ENCODE measurements around the gene MRNIP. TPM values are rescaled to one million over a fixed set of nuclear protein-coding genes. Genes with fewer than 3 reads are reported as not detected.

The MRNIP gene
- total and polyA plus RNA-seq, 5 donors from 2014 or later: 10.2 to 46.4 (median 18.2) TPM

DNA sequence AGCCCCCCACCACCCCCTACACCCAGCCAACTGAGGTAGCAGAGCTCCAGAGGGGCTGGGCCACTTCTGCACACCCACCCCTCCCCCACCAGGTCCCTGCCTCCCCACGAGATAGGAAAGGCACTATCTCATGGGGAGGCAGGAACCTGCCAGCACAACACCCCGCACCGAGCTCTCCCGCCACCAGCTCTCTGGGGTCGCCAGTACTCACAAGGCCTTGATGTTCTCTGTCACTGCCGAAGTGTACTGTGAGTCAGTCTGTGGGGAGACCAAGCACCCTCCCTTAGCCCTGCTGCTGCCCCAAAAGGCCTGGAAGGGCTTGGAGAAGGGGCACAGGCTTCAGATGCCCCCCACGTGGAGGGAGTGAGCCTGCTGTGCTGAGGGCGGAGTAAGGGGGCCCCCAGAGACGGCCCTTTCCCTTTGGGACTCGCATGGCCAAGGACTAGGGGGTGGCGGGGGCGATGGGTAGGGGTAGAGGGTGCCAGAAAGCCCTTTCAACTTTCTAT is 57.9 kb downstream of the MRNIP start:
- Mint-ChIP-seq H3K4me1 (peaks cover 0 to 42% (median 24%) of the 10 kb centered on the region in 4 donors), H3K27me3 (no peaks in the 10 kb centered on the region), H3K36me3 (peaks cover 21% of the 10 kb centered on the region), H3K27ac (no peak overlapping the region), H3K4me3 (no peak overlapping the region), H3K9me3 (peaks cover 0 to 4% (median 0%) of the 10 kb centered on the region in 7 donors)
- no peak overlapping the region for H3K4me3 ChIP-seq (ENCODE audit: low read depth, low read length)
- H3K27me3 ChIP-seq (ENCODE audit: control insufficient read depth, insufficient read depth, low read length): no peaks in the 10 kb centered on the region
- H3K27ac ChIP-seq (ENCODE audit: insufficient read depth, low read length, poor library complexity, severe bottlenecking): no peak overlapping the region
- H3K36me3 ChIP-seq (ENCODE audit: control insufficient read depth, insufficient read depth, low read length): peaks cover 11% of the 10 kb centered on the region
- no peak for ATAC-seq (ENCODE audit: low read depth in 2 of 2)
- no peaks in the 10 kb centered on the region for H3K9me3 ChIP-seq (ENCODE audit: control insufficient read depth in 2 of 2, low read length in 2 of 2)
- H3K4me1 ChIP-seq (ENCODE audit: control insufficient read depth, insufficient read depth, low read length, poor library complexity, severe bottlenecking): peaks cover 36% of the 10 kb centered on the region
- no peak for DNase-seq

GRCh38 chr5:179800071-179800695 is 58.4 kb downstream of the MRNIP start:
- H3K27ac ChIP-seq (ENCODE audit: insufficient read depth, low read length, poor library complexity, severe bottlenecking): no peak overlapping the region
- DNase-seq (no peak), ATAC-seq (ENCODE audit: low read depth in 2 of 2) (no peak)
- no peaks in the 10 kb centered on the region for H3K27me3 Mint-ChIP-seq
- H3K36me3 ChIP-seq (ENCODE audit: control insufficient read depth, insufficient read depth, low read length): peaks cover 11% of the 10 kb centered on the region
- no peaks in the 10 kb centered on the region for H3K9me3 ChIP-seq (ENCODE audit: control insufficient read depth in 2 of 2, low read length in 2 of 2)
- peaks cover 34% of the 10 kb centered on the region for H3K4me1 ChIP-seq (ENCODE audit: control insufficient read depth, insufficient read depth, low read length, poor library complexity, severe bottlenecking)
- H3K4me3 Mint-ChIP-seq: peak overlapping the region in 2 of 4 donors; percentile 27 to 82
- peaks cover 0 to 4% (median 0%) of the 10 kb centered on the region in 7 donors for H3K9me3 Mint-ChIP-seq
- no peaks in the 10 kb centered on the region for H3K27me3 ChIP-seq (ENCODE audit: control insufficient read depth, insufficient read depth, low read length)
- peak overlapping the region in 1 of 3 donors; percentile 26 for H3K27ac Mint-ChIP-seq
- H3K4me1 Mint-ChIP-seq: peaks cover 0 to 40% (median 24%) of the 10 kb centered on the region in 4 donors
- H3K36me3 Mint-ChIP-seq: peaks cover 21% of the 10 kb centered on the region
- no peak overlapping the region for H3K4me3 ChIP-seq (ENCODE audit: low read depth, low read length)

- Histone ChIP-seq H3K4me3 (ENCODE audit: low read depth, low read length) (no peak overlapping the region), H3K4me1 (ENCODE audit: control insufficient read depth, insufficient read depth, low read length, poor library complexity, severe bottlenecking) (peaks cover 34% of the 10 kb centered on the region)
- no peaks in the 10 kb centered on the region for H3K27me3 Mint-ChIP-seq
Observed at GRCh38 chr5:179799644-179799973, 59.0 kb downstream of the MRNIP start.

GRCh38 chr5:179798771-179799643 is 59.6 kb downstream of the MRNIP start:
- no peak overlapping the region for H3K27ac Mint-ChIP-seq
- peaks cover 0 to 1% (median 0%) of the 10 kb centered on the region in 7 donors for H3K9me3 Mint-ChIP-seq
- DNase-seq (no peak), ATAC-seq (ENCODE audit: low read depth in 2 of 2) (no peak)
- no peak overlapping the region for H3K27ac ChIP-seq (ENCODE audit: insufficient read depth, low read length, poor library complexity, severe bottlenecking)
- H3K9me3 ChIP-seq (ENCODE audit: control insufficient read depth in 2 of 2, low read length in 2 of 2): no peaks in the 10 kb centered on the region
- H3K36me3 Mint-ChIP-seq: peaks cover 21% of the 10 kb centered on the region
- peaks cover 11% of the 10 kb centered on the region for H3K36me3 ChIP-seq (ENCODE audit: control insufficient read depth, insufficient read depth, low read length)
- H3K4me3 ChIP-seq (ENCODE audit: low read depth, low read length): no peak overlapping the region
- peak overlapping the region in 1 of 4 donors; percentile 82 for H3K4me3 Mint-ChIP-seq
- H3K27me3 Mint-ChIP-seq: no peaks in the 10 kb centered on the region
- peaks cover 0 to 40% (median 13%) of the 10 kb centered on the region in 4 donors for H3K4me1 Mint-ChIP-seq
- H3K27me3 ChIP-seq (ENCODE audit: control insufficient read depth, insufficient read depth, low read length): no peaks in the 10 kb centered on the region
- H3K4me1 ChIP-seq (ENCODE audit: control insufficient read depth, insufficient read depth, low read length, poor library complexity, severe bottlenecking): peaks cover 34% of the 10 kb centered on the region

More at GRCh38 chr5:179799644-179799973, 59.0 kb downstream of the MRNIP start:
- Mint-ChIP-seq H3K27ac (peak overlapping the region in 2 of 3 donors; percentile 26 to 69), H3K9me3 (peaks cover 0 to 3% (median 0%) of the 10 kb centered on the region in 7 donors), H3K4me1 (peaks cover 0 to 40% (median 18%) of the 10 kb centered on the region in 4 donors), H3K36me3 (peaks cover 21% of the 10 kb centered on the region), H3K4me3 (peak overlapping the region in 1 of 4 donors; percentile 82)
- Histone ChIP-seq H3K27me3 (ENCODE audit: control insufficient read depth, insufficient read depth, low read length) (no peaks in the 10 kb centered on the region), H3K9me3 (ENCODE audit: control insufficient read depth in 2 of 2, low read length in 2 of 2) (no peaks in the 10 kb centered on the region), H3K36me3 (ENCODE audit: control insufficient read depth, insufficient read depth, low read length) (peaks cover 11% of the 10 kb centered on the region), H3K27ac (ENCODE audit: insufficient read depth, low read length, poor library complexity, severe bottlenecking) (no peak overlapping the region)
- ATAC-seq (ENCODE audit: low read depth in 2 of 2) (no peak), DNase-seq (no peak)

DNA sequence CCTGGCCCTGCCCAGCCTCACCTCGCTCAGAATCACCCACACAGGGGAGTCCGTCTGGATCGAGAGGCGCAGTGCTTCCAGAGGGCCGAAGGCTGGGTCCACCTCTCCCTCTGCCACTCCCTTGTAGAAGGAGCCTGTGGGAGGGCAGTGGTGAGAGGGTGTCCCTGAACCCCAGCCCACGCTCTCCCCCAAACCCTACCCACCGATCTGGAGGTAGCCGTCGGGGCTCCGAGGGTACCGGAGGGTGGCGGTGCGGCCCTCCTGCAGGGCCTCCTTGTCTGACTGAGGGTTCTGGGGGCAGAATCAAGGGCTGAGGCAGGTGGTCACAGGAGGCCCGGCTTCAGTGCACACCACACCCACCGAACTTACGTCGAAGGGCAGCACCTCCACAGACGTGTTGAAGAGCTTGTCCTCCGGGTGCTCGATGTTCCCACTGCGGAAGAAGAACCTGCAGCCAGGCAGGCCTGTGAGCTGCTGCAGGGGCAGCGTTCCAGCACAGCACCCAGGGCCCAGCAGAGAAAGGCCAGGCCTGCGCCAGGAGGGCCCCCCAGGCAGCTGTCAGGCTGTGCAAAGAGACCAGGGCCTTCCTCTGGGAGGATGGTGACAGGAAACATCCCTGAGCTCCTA is 60.4 kb downstream of the MRNIP start:
- Mint-ChIP-seq H3K4me1 (peaks cover 0 to 41% (median 17%) of the 10 kb centered on the region in 4 donors), H3K27ac (no peak overlapping the region), H3K36me3 (peaks cover 21% of the 10 kb centered on the region), H3K27me3 (no peaks in the 10 kb centered on the region), H3K4me3 (no peak overlapping the region), H3K9me3 (peaks cover 0 to 1% (median 0%) of the 10 kb centered on the region in 7 donors)
- peaks cover 11% of the 10 kb centered on the region for H3K36me3 ChIP-seq (ENCODE audit: control insufficient read depth, insufficient read depth, low read length)
- no peak overlapping the region for H3K4me3 ChIP-seq (ENCODE audit: low read depth, low read length)
- H3K27me3 ChIP-seq (ENCODE audit: control insufficient read depth, insufficient read depth, low read length): no peaks in the 10 kb centered on the region
- DNase-seq (no peak), ATAC-seq (ENCODE audit: low read depth in 2 of 2) (no peak)
- H3K9me3 ChIP-seq (ENCODE audit: control insufficient read depth in 2 of 2, low read length in 2 of 2): no peaks in the 10 kb centered on the region
- H3K27ac ChIP-seq (ENCODE audit: insufficient read depth, low read length, poor library complexity, severe bottlenecking): no peak overlapping the region
- H3K4me1 ChIP-seq (ENCODE audit: control insufficient read depth, insufficient read depth, low read length, poor library complexity, severe bottlenecking): peaks cover 34% of the 10 kb centered on the region

DNA sequence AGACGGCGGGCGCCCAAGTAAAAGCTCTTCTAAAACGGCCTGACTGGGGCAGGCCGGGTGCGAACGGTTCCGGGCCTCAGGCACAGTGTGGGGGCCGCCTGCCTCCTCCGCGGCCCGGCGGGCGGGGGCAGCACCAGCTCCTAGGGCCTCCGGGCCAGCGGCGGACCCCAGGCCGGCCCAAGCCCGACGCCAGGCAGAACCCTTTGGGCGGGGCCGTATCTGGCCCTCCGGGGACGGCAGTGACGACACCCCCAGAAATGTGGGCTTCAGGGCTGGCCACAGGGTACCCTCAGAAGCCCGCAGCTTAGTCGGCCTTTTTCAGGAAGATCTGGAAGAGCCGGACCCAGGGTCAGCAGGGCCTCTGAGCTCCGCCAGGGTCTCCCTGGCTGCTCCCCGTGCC is 60.9 kb downstream of the MRNIP start:
- H3K27me3 ChIP-seq (ENCODE audit: control insufficient read depth, insufficient read depth, low read length): no peaks in the 10 kb centered on the region
- ATAC-seq (ENCODE audit: low read depth in 2 of 2) (no peak), DNase-seq (no peak)
- peak overlapping the region in 3 of 4 donors; percentile 21 to 78 (median 69) for H3K4me3 Mint-ChIP-seq
- peaks cover 21% of the 10 kb centered on the region for H3K36me3 Mint-ChIP-seq
- H3K9me3 Mint-ChIP-seq: peaks cover 0 to 1% (median 0%) of the 10 kb centered on the region in 7 donors
- peaks cover 11% of the 10 kb centered on the region for H3K36me3 ChIP-seq (ENCODE audit: control insufficient read depth, insufficient read depth, low read length)
- no peaks in the 10 kb centered on the region for H3K9me3 ChIP-seq (ENCODE audit: control insufficient read depth in 2 of 2, low read length in 2 of 2)
- H3K4me3 ChIP-seq (ENCODE audit: low read depth, low read length): no peak overlapping the region
- H3K4me1 ChIP-seq (ENCODE audit: control insufficient read depth, insufficient read depth, low read length, poor library complexity, severe bottlenecking): peaks cover 30% of the 10 kb centered on the region
- H3K27ac Mint-ChIP-seq: no peak overlapping the region
- H3K27ac ChIP-seq (ENCODE audit: insufficient read depth, low read length, poor library complexity, severe bottlenecking): no peak overlapping the region
- peaks cover 0 to 42% (median 18%) of the 10 kb centered on the region in 4 donors for H3K4me1 Mint-ChIP-seq
- no peaks in the 10 kb centered on the region for H3K27me3 Mint-ChIP-seq

- H3K9me3 ChIP-seq (ENCODE audit: control insufficient read depth in 2 of 2, low read length in 2 of 2): no peaks in the 10 kb centered on the region
- DNase-seq (no peak), ATAC-seq (ENCODE audit: low read depth in 2 of 2) (no peak)
- peaks cover 0 to 1% (median 0%) of the 10 kb centered on the region in 7 donors for H3K9me3 Mint-ChIP-seq
- no peaks in the 10 kb centered on the region for H3K27me3 Mint-ChIP-seq
- peaks cover 30% of the 10 kb centered on the region for H3K4me1 ChIP-seq (ENCODE audit: control insufficient read depth, insufficient read depth, low read length, poor library complexity, severe bottlenecking)
- H3K4me1 Mint-ChIP-seq: peaks cover 0 to 42% (median 18%) of the 10 kb centered on the region in 4 donors
- H3K4me3 ChIP-seq (ENCODE audit: low read depth, low read length): no peak overlapping the region
- H3K27ac ChIP-seq (ENCODE audit: insufficient read depth, low read length, poor library complexity, severe bottlenecking): peak overlapping the region; percentile 51
- peak overlapping the region; percentile 62 to 82 (median 74) for H3K4me3 Mint-ChIP-seq
- H3K27ac Mint-ChIP-seq: peak overlapping the region in 2 of 3 donors; percentile 62 to 78
- peaks cover 11% of the 10 kb centered on the region for H3K36me3 ChIP-seq (ENCODE audit: control insufficient read depth, insufficient read depth, low read length)
- H3K36me3 Mint-ChIP-seq: peaks cover 21% of the 10 kb centered on the region
- H3K27me3 ChIP-seq (ENCODE audit: control insufficient read depth, insufficient read depth, low read length): no peaks in the 10 kb centered on the region
Observed at GRCh38 chr5:179796877-179797608, 61.6 kb downstream of the MRNIP start.
